ENCODE results near the gene SPDYE6.
"Not testable (repeated sequence)": the region's sequence is repeated elsewhere in the genome, so short reads cannot be mapped to it uniquely, and the experiment has no call there.

The SPDYE6 gene

DNA sequence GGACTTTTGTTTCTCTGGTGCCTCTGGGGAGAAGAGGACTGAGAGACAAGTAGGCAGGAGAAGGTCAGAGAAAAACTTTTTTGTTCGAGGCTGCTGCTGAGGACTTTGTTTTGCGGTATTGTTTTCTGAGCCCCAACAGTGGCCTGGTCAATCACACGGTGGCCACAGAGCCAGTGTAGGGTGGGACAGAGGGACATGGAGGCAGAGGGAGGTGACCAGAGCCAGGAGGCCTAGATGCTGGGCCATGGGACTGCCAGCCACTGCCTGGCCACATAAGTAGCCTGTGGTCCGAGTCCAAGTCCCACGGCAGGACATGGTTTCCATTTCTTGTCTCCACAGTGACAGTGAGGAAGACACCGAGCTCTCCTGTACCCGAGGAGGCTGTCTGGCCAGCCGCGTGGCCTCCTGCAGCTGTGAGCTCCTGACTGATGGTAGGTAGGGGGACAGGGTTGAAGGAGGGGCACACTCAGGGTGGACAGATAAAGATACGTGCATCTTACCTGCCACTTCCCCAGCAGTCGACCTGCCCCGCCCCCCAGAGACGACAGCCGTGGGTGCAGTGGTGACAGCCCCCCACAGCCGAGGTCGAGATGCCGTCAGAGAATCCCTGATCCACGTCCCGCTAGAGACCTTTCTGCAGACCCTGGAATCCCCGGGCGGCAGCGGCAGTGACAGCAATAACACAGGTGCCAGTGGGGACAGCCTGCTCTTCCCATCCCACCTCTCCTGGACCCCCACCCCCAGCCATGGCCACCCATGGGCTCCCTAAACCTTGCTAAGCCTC lies 42.1 kb downstream of the SPDYE6 start:
- no peak for DNase-seq

- DNase-seq: no peak
Measured at GRCh38 chr7:102312317-102312716, 43.9 kb downstream of the SPDYE6 start.

DNA sequence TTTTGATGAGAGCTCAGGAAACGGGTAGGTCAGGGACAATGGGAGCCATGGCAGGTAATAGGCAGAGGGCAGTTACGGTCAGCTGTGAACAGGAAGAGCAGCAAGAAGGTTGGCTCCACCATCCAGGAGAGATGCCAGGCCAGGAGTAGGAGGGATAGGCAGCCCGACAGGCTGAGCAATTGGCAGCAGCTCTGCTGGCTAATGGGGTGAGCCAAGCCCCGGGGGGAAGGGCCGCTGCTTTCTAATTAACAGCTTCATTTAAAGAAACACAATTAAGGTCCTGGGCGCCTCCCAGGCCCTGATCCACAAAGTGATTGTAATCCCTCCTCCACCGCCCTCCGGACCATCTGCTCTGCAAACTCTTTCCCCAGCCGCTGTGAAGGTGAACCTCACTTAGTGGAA lies 45.8 kb downstream of the SPDYE6 start:
- DNase-seq: no peak

DNA sequence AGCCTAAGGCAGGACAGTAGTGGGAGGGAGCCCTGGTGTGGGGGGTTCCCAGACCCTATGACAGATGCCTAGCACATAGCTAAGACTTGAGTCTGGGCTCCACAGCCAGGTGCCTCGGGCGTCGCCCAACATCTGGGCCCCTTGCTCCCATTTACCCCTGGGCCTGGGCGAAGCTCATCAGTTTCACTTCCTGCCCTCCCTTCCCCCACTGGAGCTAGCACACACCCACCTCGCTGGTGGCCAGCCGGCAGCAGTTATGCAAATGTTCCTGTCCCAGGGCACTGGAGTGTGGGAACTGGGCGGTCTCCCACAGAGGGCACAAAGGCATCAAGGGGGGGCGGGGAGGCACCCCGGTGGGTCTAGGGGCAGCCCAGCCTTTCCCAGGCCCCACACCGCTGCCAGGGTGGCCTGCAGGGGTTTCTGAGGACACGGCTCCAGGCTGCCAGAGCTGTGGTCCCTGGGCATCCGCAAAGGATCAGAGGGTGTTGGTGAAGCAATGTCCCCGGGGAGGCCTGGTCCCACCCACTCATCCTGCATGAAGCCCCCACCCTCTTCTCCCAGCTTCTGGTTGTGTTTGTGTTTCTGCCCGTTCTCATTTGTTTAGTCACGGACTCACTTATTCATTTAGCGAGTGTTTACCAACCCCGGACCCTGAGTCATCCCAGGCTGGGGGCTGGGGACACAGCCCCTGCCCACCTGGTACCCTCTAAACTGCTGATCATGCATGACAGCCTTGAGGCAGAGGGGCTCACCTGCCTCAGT lies 49.1 kb downstream of the SPDYE6 start:
- DNase-seq: no peak

DNA sequence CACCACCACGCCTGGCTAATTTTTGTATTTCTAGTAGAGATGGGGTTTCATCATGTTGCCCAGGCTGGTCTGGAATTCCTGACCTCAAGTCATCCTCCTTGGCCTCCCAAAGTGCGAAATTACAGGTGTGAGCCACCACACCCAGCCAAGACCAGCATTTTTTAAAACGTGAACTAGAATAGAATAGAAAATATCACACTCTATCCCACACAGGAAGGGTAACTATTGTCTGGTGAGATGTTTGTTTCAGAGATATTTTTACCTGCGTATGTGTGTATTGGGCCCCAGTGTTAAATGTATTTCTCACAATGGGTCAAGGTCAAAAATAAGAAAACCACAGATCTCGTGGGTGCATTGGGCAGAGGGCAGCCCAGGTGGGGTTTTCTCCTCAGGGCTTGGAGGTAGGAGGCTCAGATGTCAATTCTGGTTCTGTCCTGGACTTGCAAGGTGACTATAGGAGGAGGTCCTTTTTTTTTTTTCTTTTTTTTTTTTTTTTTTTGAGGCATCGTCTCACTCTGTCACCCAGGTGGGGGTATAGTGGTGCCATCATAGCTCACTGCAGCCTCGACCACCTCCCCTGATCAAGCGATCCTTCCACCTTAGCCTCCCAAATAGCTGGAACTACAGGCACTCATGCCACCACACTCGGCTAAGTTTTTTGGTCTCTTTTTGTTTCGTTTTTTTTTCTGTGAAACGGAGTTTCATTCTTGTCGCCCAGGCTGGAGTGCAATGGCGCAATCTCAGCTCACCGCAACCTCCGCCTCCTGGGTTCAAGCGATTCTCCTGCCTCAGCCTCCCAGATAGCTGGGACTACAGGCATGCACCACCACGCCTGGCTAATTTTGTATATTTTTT lies 50.6 kb downstream of the SPDYE6 start:
- DNase-seq: no peak

- DNase-seq: no peak
Measured at GRCh38 chr7:102304668-102305067, 51.6 kb downstream of the SPDYE6 start.

DNA sequence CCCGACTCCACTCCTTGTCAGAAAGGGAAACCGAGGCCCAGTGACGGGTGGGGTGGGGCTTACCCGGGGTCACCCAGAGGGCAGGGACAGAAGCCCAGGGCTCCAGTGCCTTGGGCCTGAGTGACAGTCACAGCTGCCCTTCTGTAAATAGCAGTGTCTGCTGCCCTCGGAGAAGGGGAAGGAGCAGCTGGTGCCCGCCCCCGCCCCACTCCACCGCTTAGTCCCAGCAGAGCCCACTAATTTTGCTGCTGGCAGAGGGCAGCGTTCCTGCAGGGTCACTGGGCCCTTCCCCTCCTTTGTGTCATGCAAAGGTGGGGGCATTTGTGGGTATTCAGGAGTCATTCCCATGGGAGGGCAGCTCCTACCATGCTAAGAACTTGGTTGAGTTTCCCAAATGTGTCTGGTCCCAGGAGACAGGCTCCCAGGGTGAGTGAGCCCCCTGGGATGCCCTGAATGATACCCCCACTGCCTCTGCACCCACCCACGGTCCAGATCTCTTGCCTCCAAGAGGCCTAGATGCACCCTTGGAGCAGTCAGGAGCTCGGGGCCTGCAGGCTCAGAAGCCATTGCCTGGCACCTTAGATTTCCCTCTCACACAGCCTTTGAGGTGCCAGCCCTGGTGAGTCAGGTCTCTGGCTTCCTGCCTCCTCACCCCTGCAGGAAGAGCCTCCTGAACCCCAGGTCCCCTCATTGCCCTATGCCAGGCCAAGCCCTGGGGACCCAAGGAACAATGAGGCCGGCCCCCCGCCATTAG lies 52.4 kb downstream of the SPDYE6 start:
- DNase-seq: no peak

- no peak for DNase-seq
Measured at GRCh38 chr7:102302025-102302424, 54.2 kb downstream of the SPDYE6 start.

GRCh38 chr7:102301367-102301766 lies 54.9 kb downstream of the SPDYE6 start:
- not testable (repeated sequence) for DNase-seq

GRCh38 chr7:102300643-102301221 lies 55.5 kb downstream of the SPDYE6 start:
- DNase-seq: no peak

DNA sequence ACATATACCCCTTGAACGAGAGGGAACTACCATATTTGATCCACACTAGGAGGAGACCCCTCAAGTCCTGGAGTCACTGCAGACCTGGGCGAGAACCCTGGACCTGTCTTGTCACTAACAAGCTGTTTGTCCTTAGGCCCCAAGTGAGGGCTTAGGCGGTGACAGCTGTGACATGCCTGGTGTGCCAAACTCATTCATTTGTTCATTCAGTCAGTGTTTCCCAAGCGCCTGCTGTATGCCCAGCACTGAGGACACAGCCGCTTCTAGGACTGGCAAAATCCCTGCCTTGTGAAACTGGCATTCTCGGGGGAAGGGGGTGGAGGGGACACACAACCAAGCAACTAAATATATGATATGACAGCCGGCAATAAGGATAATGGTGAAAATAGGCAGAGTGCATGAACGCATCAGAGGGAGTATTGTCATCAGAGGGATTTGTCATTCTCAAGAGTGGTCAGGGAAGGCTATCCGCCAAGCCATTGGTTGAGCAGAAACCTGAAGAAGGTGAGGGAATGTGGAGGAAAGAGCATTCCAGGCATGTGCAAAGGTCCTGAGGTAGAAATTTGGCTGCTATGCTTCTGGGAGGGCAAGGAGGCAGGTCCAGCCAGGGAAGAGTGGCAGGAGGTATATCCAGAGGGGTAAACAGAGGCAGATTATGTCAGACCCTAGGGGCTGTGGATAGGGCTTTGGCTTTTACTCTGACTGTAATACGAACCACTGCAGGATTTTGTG lies 58.6 kb downstream of the SPDYE6 start:
- no peak for DNase-seq

- no peak for DNase-seq
Measured at GRCh38 chr7:102296514-102296913, 59.7 kb downstream of the SPDYE6 start.

GRCh38 chr7:102296179-102296438 lies 60.1 kb downstream of the SPDYE6 start:
- no peak for DNase-seq
